ENCODE measurements around the gene FDXR. TPM values are rescaled to one million over a fixed set of nuclear protein-coding genes. Genes with fewer than 3 reads are reported as not detected.

The FDXR gene
- total and polyA plus RNA-seq, 12 donors = 2.4 to 6.3 (median 3.9) TPM

DNA sequence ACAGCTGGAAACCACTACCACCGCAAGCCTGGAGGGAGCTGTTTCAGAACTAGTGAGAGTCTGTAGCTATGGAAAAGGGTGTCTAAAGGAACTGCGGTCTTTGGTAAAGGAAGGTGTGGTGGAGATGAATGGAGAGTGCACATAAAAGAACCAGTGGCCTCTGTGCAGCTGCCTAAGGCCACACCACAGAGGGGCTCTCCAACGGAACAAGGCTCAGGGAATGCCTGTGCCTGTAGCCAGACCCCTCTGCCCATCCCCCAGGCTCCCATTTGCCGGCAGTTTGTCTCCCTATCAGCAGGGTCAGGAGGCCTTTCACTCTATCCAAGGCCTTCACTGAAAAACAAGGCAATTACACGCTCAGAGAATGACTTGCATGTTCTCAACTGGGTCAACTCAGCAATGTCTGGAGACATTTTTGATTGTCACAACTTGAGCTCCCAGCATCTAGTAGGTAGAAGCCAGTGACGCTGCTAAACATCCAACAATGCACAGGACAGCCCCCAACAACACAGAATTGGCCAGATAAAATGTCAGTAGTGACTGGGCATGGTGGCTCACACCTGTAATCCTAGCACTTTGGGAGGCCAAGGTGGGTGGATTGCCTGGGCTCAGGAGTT is 3.3 kb upstream of the FDXR start:
- TF ChIP-seq, protein P1, sequence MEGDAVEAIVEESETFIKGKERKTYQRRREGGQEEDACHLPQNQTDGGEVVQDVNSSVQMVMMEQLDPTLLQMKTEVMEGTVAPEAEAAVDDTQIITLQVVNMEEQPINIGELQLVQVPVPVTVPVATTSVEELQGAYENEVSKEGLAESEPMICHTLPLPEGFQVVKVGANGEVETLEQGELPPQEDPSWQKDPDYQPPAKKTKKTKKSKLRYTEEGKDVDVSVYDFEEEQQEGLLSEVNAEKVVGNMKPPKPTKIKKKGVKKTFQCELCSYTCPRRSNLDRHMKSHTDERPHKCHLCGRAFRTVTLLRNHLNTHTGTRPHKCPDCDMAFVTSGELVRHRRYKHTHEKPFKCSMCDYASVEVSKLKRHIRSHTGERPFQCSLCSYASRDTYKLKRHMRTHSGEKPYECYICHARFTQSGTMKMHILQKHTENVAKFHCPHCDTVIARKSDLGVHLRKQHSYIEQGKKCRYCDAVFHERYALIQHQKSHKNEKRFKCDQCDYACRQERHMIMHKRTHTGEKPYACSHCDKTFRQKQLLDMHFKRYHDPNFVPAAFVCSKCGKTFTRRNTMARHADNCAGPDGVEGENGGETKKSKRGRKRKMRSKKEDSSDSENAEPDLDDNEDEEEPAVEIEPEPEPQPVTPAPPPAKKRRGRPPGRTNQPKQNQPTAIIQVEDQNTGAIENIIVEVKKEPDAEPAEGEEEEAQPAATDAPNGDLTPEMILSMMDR (IDR thresholded peaks at IDR 0.05) = no peak
- Histone ChIP-seq H3K4me3 (no peak overlapping the region), H3K27me3 (no peaks in the 10 kb centered on the region), H3K4me1 (peaks cover 14 to 37% (median 26%) of the 10 kb centered on the region in 9 donors), H3K36me3 (no peaks in the 10 kb centered on the region), H3K9me3 (no peaks in the 10 kb centered on the region), H3K27ac (no peak overlapping the region)
- no peak for ATAC-seq
- 66% methylated on average over 6 of the region's 6 CpGs for WGBS, 2 donors
- intact Hi-C loops (cut with DNase I) = no loop called here
- no peak for DNase-seq

- no peak for ATAC-seq
- TF ChIP-seq, protein P1 (IDR thresholded peaks at IDR 0.05) = no peak
- no peaks in the 10 kb centered on the region for H3K36me3 ChIP-seq
- H3K9me3 ChIP-seq = no peaks in the 10 kb centered on the region
- DNase-seq = no peak
- intact Hi-C loops (cut with DNase I) = no loop called here
- no peak overlapping the region for H3K27ac ChIP-seq
- peaks cover 14 to 37% (median 26%) of the 10 kb centered on the region in 9 donors for H3K4me1 ChIP-seq
- no peak overlapping the region for H3K4me3 ChIP-seq
- WGBS, 2 donors = 72 to 73% methylated on average over 5 of the region's 5 CpGs
- no peaks in the 10 kb centered on the region for H3K27me3 ChIP-seq
Observed at GRCh38 chr17:74875155-74875976, 2.6 kb upstream of the FDXR start.

GRCh38 chr17:74874615-74875037 is 1.8 kb upstream of the FDXR start:
- Histone ChIP-seq H3K4me3 (no peak overlapping the region), H3K36me3 (no peaks in the 10 kb centered on the region), H3K27ac (no peak overlapping the region), H3K27me3 (no peaks in the 10 kb centered on the region), H3K4me1 (peaks cover 14 to 37% (median 26%) of the 10 kb centered on the region in 9 donors), H3K9me3 (no peaks in the 10 kb centered on the region)
- intact Hi-C loops (cut with DNase I) = no loop called here
- DNase-seq (no peak), ATAC-seq (no peak)
- 97% methylated on average over 5 of the region's 5 CpGs for WGBS, 2 donors
- TF ChIP-seq, protein P1 (IDR thresholded peaks at IDR 0.05) = no peak

GRCh38 chr17:74873874-74874614 is 1.2 kb upstream of the FDXR start:
- intact Hi-C loops (cut with DNase I) = no loop called here
- H3K4me1 ChIP-seq = peaks cover 14 to 37% (median 26%) of the 10 kb centered on the region in 9 donors
- peak overlapping the region in 9 of 10 donors; percentile 47 to 78 (median 70) for H3K4me3 ChIP-seq
- DNase-seq = no peak
- H3K36me3 ChIP-seq = no peaks in the 10 kb centered on the region
- TF ChIP-seq, protein P1 (IDR thresholded peaks at IDR 0.05) = no peak
- H3K27ac ChIP-seq = peak overlapping the region in 9 of 10 donors; percentile 83 to 96 (median 89)
- WGBS, 2 donors = 60% methylated on average over 6 of the region's 6 CpGs
- H3K27me3 ChIP-seq = no peaks in the 10 kb centered on the region
- H3K9me3 ChIP-seq = no peaks in the 10 kb centered on the region
- ATAC-seq = no peak
